GM12875 (cell line): ENCODE measurements around the gene IPPK.

Experiments used
- H3K4me3 ChIP-seq: one replicate; pipeline ENCODE4 v1.5.1; 2011; ENCODE audit warnings: low read depth, low read length, control low read depth
- TF ChIP-seq, protein P1 (sequence below): IDR thresholded peaks from 2 replicates; pipeline ENCODE4 v1.5.1; 2011; ENCODE audit warnings: low read depth, mild to moderate bottlenecking, control low read depth, inconsistent platforms, low read length, moderate library complexity, borderline replicate concordance; ENCODE audit not compliant: insufficient read depth

The IPPK gene

DNA sequence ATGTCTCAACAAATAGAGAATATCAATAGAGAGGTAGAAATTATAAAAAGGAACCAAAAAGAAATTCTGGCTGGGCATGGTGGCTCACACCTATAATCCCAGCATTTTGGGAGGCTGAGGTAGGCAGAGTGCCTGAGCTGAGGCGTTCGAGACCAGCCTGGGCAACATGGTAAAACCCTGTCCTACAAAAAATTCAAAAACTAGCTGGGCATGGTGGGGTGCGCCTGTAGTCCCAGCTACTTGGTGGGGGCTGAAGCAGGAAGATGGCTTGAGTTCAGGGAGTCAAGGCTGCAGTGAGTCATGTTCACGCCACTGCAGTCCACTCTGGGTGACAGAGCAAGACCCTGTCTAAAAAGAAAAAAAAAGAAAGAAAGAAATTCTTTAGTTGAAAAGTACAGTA, 24.9 kb downstream of the IPPK start:
- TF ChIP-seq, protein P1, sequence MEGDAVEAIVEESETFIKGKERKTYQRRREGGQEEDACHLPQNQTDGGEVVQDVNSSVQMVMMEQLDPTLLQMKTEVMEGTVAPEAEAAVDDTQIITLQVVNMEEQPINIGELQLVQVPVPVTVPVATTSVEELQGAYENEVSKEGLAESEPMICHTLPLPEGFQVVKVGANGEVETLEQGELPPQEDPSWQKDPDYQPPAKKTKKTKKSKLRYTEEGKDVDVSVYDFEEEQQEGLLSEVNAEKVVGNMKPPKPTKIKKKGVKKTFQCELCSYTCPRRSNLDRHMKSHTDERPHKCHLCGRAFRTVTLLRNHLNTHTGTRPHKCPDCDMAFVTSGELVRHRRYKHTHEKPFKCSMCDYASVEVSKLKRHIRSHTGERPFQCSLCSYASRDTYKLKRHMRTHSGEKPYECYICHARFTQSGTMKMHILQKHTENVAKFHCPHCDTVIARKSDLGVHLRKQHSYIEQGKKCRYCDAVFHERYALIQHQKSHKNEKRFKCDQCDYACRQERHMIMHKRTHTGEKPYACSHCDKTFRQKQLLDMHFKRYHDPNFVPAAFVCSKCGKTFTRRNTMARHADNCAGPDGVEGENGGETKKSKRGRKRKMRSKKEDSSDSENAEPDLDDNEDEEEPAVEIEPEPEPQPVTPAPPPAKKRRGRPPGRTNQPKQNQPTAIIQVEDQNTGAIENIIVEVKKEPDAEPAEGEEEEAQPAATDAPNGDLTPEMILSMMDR = no peak
- no peak overlapping the region for H3K4me3 ChIP-seq

DNA sequence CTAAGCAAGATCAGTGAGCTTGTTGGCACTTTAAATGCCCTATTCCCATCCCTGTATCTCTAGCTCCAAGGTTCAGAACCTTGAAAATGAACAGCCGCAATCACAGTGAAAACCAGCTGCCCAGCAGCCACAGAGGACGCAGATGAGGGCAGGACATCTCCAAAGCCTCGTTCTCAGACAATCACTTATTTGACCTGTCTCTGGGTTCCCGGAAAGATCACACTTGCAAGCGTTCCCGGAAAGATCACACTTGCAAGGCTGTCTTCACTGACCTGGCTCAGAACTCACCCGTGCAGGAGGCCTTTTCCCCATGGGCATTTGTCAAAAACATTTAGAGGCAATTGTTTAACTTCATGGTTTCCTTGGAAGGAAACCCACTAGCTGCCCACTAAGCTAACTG, 25.7 kb downstream of the IPPK start:
- no peak overlapping the region for H3K4me3 ChIP-seq
- TF ChIP-seq, protein P1 = no peak

DNA sequence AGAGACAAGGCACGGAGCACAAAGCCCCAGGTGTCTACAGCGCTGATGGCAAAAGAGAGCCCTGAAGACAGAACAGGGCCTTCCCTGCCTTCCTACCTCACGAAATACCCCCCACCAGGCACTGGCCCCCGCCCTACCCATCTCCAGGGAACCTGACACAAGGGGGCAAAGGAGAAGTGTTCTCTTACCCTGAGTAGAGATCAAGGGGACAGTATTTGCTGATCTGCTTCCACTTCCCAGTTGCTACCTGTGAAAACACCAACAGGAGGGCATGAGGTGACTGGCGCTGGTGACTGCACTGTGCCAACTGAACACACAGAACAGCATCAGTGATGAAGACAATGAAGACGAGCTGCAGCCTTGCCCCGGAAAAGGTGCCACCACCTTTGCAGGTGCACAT, 27.4 kb downstream of the IPPK start:
- TF ChIP-seq, protein P1 = no peak
- H3K4me3 ChIP-seq = no peak overlapping the region

DNA sequence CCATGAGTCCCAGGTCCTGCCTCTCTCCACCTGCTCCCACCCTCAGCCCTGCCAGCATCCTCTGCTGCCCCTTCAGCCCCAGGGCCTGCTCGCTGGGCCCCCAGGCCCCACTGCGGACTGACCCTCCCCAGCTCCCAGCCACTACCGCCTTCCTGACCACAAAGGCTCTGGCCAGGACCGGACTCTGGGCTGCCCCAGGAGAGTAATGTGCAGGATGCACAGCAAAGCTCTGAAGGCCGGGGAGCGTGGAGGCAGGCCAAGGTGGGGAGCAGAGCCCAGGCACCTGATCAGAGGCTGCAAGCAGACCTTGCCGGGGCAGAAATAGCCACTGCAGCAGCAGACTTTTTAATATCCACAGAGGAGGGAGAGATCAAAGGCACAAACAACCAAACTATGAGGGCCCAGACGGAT, 27.9 kb downstream of the IPPK start:
- no peak overlapping the region for H3K4me3 ChIP-seq

DNA sequence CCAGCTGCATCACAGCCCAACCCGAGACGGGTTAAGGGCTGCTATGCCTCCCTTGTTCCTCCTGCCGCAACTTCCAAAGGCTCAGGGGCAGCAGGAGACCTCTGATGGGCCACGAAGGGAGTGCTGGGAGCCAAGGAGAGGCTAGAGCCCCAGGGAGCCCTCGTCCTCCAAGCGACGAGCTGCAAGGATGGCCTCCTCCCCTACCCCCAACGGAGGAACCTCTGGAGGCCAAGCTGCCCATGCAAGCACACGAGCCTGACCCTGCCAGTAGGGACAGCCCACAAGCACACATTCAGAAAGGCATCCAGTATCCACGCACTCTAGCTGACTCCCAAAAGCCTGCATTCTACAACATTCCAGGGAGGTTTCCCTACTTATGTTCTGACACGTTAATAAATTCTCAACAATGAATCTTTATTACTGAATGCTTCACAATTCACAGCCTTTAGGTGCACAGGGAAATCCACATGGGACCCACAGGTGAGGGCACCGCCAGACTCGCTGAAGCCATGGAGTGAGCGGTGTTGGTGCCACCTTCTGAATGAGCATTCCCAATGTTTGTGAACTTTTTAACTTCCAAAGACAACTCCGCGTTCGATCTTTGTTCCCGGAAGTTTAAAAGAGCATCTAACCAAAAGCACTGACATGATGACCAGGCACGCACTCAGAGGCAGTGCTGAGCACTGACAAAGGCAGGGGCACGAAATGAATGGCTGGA, 28.7 kb downstream of the IPPK start:
- TF ChIP-seq, protein P1 = no peak

More for the DNA sequence above, 27.9 kb downstream of the IPPK start:
- TF ChIP-seq, protein P1 = no peak

DNA sequence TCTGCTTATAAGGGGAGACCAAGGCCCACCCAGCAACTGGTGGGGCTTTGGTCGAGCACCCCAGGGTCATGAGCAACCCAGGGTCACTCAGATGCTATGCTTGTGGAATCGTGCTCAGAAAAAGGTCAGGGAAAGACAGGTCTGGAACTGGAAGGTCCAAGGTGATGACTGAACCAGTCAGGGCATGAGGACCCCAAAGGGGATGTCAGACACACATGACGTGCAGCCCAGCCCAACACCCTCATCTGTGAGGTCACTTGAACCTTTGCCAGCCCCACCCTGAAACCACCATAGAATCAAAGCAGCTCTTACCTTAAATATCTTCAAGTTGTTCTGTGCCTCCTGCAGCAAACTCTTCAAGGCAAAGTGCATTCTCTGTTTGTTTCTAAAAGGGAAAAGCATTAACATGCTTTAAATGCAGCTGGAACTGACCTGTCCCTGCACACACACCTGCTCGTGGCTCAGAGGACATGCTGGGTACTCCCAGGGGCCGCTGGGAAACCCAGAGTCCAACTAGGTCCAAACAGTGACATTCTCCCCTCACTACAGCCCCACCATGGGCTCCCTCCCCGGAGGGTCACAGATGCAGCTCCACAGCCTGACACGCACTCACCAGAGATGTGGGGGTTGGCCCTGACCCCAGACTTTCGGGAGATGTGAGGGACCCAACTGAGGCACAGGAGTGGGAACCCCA, 29.4 kb downstream of the IPPK start:
- H3K4me3 ChIP-seq = no peak overlapping the region
- TF ChIP-seq, protein P1 = no peak

More for the DNA sequence above, 28.7 kb downstream of the IPPK start:
- H3K4me3 ChIP-seq = no peak overlapping the region
